K562 (cell line): ENCODE data around the gene NSMCE1.

Source experiments
- BCLAF1 ChIP-seq, 2 experiments: fragments of 450-650 bp in 1 of 2; IDR thresholded peaks; 2 replicates each; pipeline ENCODE4 v1.6.1; 2011 to 2017; ENCODE audit warnings: low read depth in 2 of 2, antibody characterized with exemption in 1 of 2, borderline replicate concordance in 1 of 2, low read length in 1 of 2, mild to moderate bottlenecking in 1 of 2, mixed read lengths in 1 of 2; ENCODE audit not compliant: control insufficient read depth in 1 of 2
- CEBPB ChIP-seq: fragments of 450-650 bp; IDR thresholded peaks from 2 replicates; pipeline ENCODE4 v1.6.1; 2016; ENCODE audit warnings: missing genetic modification characterization, missing compliant biosample characterization
- HDAC6 ChIP-seq: IDR thresholded peaks from 2 replicates; pipeline ENCODE4 v1.6.1; 2012; ENCODE audit warnings: low read depth, mild to moderate bottlenecking, control low read depth, inconsistent platforms, low read length, moderate library complexity
- POU5F1 ChIP-seq: fragments of 150-350 bp; IDR thresholded peaks from 2 replicates; pipeline ENCODE4 v1.6.1; 2014; ENCODE audit warnings: borderline replicate concordance, low read length, low read depth, mild to moderate bottlenecking; ENCODE audit not compliant: partially characterized antibody
- ZNF12 ChIP-seq: sonication (generic); formaldehyde crosslinking; IDR thresholded peaks from 2 replicates; pipeline ENCODE4 v1.4.0; 2020; ENCODE audit warnings: mild to moderate bottlenecking, missing genetic modification reagents
- ZNF316 ChIP-seq: fragments of 450-650 bp; IDR thresholded peaks from 2 replicates; pipeline ENCODE4 v1.6.1; 2016
- TF ChIP-seq, protein P1 (sequence below): sonication (generic); formaldehyde crosslinking; IDR thresholded peaks from 2 replicates; pipeline ENCODE4 v1.9.0; 2022; ENCODE audit warnings: mild to moderate bottlenecking, missing genetic modification reagents
- TF ChIP-seq, protein P2 (sequence below), 3 experiments: IDR thresholded peaks in 2 of 3; conservative IDR thresholded peaks in 1 of 3; 2 replicates each; pipeline ENCODE4 v1.5.1; 2011 to 2012; ENCODE audit warnings: low read length in 3 of 3, mild to moderate bottlenecking in 3 of 3, control low read depth in 2 of 3, improper control_type of control experiment in 1 of 3, inconsistent platforms in 1 of 3, low read depth in 1 of 3, mixed read lengths in 1 of 3, moderate library complexity in 1 of 3; ENCODE audit not compliant: insufficient read depth in 2 of 3
- TF ChIP-seq, protein P3 (sequence below): fragments of 450-650 bp; formaldehyde crosslinking; IDR thresholded peaks from 2 replicates; pipeline ENCODE4 v1.4.0; 2022; ENCODE audit warnings: missing genetic modification characterization

- TF ChIP-seq HDAC6 (no peak), ZNF12 (no peak), ZNF316 (no peak), POU5F1 (no peak), BCLAF1 (IDR thresholded peaks at IDR 0.05; ENCODE audit: borderline replicate concordance in 1 of 2, control insufficient read depth in 1 of 2, low read depth in 2 of 2, low read length in 1 of 2) (no peak), CEBPB (tag) (no peak)
- TF ChIP-seq, protein P1, sequence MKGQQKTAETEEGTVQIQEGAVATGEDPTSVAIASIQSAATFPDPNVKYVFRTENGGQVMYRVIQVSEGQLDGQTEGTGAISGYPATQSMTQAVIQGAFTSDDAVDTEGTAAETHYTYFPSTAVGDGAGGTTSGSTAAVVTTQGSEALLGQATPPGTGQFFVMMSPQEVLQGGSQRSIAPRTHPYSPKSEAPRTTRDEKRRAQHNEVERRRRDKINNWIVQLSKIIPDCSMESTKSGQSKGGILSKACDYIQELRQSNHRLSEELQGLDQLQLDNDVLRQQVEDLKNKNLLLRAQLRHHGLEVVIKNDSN (CRISPR knock-in tag): no peak
- TF ChIP-seq, protein P2, sequence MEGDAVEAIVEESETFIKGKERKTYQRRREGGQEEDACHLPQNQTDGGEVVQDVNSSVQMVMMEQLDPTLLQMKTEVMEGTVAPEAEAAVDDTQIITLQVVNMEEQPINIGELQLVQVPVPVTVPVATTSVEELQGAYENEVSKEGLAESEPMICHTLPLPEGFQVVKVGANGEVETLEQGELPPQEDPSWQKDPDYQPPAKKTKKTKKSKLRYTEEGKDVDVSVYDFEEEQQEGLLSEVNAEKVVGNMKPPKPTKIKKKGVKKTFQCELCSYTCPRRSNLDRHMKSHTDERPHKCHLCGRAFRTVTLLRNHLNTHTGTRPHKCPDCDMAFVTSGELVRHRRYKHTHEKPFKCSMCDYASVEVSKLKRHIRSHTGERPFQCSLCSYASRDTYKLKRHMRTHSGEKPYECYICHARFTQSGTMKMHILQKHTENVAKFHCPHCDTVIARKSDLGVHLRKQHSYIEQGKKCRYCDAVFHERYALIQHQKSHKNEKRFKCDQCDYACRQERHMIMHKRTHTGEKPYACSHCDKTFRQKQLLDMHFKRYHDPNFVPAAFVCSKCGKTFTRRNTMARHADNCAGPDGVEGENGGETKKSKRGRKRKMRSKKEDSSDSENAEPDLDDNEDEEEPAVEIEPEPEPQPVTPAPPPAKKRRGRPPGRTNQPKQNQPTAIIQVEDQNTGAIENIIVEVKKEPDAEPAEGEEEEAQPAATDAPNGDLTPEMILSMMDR (IDR thresholded peaks at IDR 0.05 in 2 of 3, conservative IDR thresholded peaks at IDR 0.05 in 1 of 3; ENCODE audit: insufficient read depth in 2 of 3, low read depth in 1 of 3, low read length in 3 of 3): no peak
- TF ChIP-seq, protein P3, sequence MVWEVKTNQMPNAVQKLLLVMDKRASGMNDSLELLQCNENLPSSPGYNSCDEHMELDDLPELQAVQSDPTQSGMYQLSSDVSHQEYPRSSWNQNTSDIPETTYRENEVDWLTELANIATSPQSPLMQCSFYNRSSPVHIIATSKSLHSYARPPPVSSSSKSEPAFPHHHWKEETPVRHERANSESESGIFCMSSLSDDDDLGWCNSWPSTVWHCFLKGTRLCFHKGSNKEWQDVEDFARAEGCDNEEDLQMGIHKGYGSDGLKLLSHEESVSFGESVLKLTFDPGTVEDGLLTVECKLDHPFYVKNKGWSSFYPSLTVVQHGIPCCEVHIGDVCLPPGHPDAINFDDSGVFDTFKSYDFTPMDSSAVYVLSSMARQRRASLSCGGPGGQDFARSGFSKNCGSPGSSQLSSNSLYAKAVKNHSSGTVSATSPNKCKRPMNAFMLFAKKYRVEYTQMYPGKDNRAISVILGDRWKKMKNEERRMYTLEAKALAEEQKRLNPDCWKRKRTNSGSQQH (CRISPR knock-in tag): no peak
Observed at GRCh38 chr16:27258241-27258734, 10.3 kb downstream of the NSMCE1 start.
